Adrenal gland (tissue), 12 donors: ENCODE data around the gene NCOA6. TPM values are rescaled to one million over a fixed set of nuclear protein-coding genes. Genes with fewer than 3 reads are reported as not detected.

Experiments
- DNase-seq, 7 donors: peaks; one replicate each; pipeline ENCODE4 v3.0.0-alpha.2; 2019 to 2020
- H3K27ac ChIP-seq, 5 donors: fragments of 200-600 bp; sonication (generic) in 4 of 5; 1 replicate in 3 of 5; 2 replicates in 2 of 5; pipeline versions ENCODE4 v1.5.1 to v1.8.0; 2016 to 2020; ENCODE audit warnings: mild to moderate bottlenecking in 1 of 5
- H3K27me3 ChIP-seq: fragments of 200-600 bp; 2 replicates; pipeline ENCODE4 v1.8.0; 2021
- H3K36me3 ChIP-seq, 2 donors: fragments of 200-600 bp; replicated peaks in 1 of 2; 1 replicate in 1 of 2; 2 replicates in 1 of 2; pipeline versions ENCODE4 v1.5.1 to v1.8.0; 2018 to 2022
- H3K4me1 ChIP-seq, 2 donors: fragments of 200-600 bp; replicated peaks in 1 of 2; 1 replicate in 1 of 2; 2 replicates in 1 of 2; pipeline versions ENCODE4 v1.5.1 to v1.8.0; 2018 to 2021
- H3K4me3 ChIP-seq, 4 donors: fragments of 200-600 bp; sonication (generic) in 3 of 4; one replicate each; pipeline ENCODE4 v1.5.1; 2016 to 2018
- H3K9me3 ChIP-seq, 3 donors: fragments of 200-600 bp; sonication (generic) in 1 of 3; replicated peaks in 1 of 3; 1 replicate in 2 of 3; 2 replicates in 1 of 3; pipeline versions ENCODE4 v1.5.1 to v1.8.0; 2016 to 2021
- POLR2A ChIP-seq, 2 donors: fragments of 450-650 bp; IDR thresholded peaks; one replicate each; pipeline ENCODE4 v1.6.1; 2017; ENCODE audit warnings: antibody characterized with exemption in 2 of 2, mild to moderate bottlenecking in 2 of 2, moderate library complexity in 1 of 2
- WGBS, 4 donors: extraction: QIAGEN DNeasy Blood & Tissue Kit in 2 of 4; methylation state at CpG; one replicate each; pipeline versions ENCODE4 v1.1.5 to v1.1.7; 2013 to 2017; 5-methylcytosine and 5-hydroxymethylcytosine counted together
- intact Hi-C, 2 donors: fragments of 100-400 bp; cut with DNase I; formaldehyde crosslinking; loops; one replicate each; pipeline versions ENCODE4 v1.14.1 to v1.15.0; 2022 to 2023
- polyA plus RNA-seq, 3 donors: library from polyadenylated mRNA; stranded (reverse); fragments of 200-250 nt in 2 of 3; fragments of 350-450 nt in 1 of 3; fragmentation: Illumina TruSeq in 1 of 3; extraction: RNeasy Lipid Tissue Mini Kit (QIAGEN cat#74804) in 1 of 3; gene quantifications; one replicate each; pipeline ENCODE4 v1.2.3, GENCODE V29; 2013 to 2014
- total RNA-seq, 9 donors: library from RNA; depleted of rRNA in 4 of 9; stranded (reverse); fragments of >200 nt in 4 of 9; fragments of 120-200 nt in 1 of 9; fragmentation: NEBNext Ultra II Directional in 1 of 9; extraction: Animal tissue kit (Norgen Biotek cat#: 25700) in 1 of 9; gene quantifications; one replicate each; pipeline versions ENCODE4 v1.1.0 to v1.2.4, GENCODE V29; 2013 to 2023
- TF ChIP-seq, protein P1 (sequence below), 6 experiments: fragments of 450-650 bp in 4 of 6; fragments of 200-600 bp in 2 of 6; sonication (generic) in 1 of 6; IDR thresholded peaks; 1 replicate in 5 of 6; 2 replicates in 1 of 6; pipeline versions ENCODE4 v1.5.1 to v1.8.0; 2016 to 2021; ENCODE audit warnings: antibody characterized with exemption in 6 of 6, mild to moderate bottlenecking in 2 of 6, moderate library complexity in 1 of 6
- donor health status: healthy with polysubstance abuse.
- donor health status: Bipolar disorder and iron deficiency.
- donor health status: DM: yes; HTN: yes; CAD: no.
- donor health status: DM: no; HTN: no; CAD: no.
- donor health status: DM: no; HTN: no; CAD: no.
- donor health status: DM: yes; HTN: yes; CAD: no.

NCOA6 gene
- total and polyA plus RNA-seq, 12 donors: 12.2 to 58.2 (median 21.7) TPM

DNA sequence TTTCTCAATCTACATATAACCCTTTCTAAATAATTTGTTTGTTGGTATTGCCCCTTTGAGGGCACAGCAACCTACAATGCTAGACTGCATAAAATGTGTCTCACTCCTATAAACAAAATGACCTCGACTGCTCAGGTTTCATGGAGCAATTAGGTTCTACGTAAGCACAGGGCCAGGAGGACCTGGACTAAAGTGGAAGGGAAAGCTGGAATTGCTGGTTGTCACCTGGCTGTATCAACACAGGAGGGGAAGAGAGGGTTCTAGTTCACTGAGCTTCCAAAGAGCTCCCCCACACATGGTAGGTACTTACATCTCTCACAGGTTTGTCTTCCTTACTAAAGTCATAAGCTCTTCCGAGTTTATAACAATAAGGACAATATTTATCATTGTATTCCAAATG, 51.0 kb downstream of the NCOA6 start:
- peaks cover 0 to 29% of the 10 kb centered on the region in 2 donors for H3K36me3 ChIP-seq
- no peaks in the 10 kb centered on the region for H3K27me3 ChIP-seq
- no peak for DNase-seq
- WGBS, 4 donors: 85 to 94% (median 88%) methylated on average over 3 of the region's 3 CpGs
- no peak overlapping the region for H3K27ac ChIP-seq
- no peak overlapping the region for H3K4me3 ChIP-seq
- intact Hi-C loops: no loop called here
- no peaks in the 10 kb centered on the region for H3K9me3 ChIP-seq
- TF ChIP-seq POLR2A (IDR thresholded peaks at IDR 0.05): no peak
- TF ChIP-seq, protein P1, sequence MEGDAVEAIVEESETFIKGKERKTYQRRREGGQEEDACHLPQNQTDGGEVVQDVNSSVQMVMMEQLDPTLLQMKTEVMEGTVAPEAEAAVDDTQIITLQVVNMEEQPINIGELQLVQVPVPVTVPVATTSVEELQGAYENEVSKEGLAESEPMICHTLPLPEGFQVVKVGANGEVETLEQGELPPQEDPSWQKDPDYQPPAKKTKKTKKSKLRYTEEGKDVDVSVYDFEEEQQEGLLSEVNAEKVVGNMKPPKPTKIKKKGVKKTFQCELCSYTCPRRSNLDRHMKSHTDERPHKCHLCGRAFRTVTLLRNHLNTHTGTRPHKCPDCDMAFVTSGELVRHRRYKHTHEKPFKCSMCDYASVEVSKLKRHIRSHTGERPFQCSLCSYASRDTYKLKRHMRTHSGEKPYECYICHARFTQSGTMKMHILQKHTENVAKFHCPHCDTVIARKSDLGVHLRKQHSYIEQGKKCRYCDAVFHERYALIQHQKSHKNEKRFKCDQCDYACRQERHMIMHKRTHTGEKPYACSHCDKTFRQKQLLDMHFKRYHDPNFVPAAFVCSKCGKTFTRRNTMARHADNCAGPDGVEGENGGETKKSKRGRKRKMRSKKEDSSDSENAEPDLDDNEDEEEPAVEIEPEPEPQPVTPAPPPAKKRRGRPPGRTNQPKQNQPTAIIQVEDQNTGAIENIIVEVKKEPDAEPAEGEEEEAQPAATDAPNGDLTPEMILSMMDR (IDR thresholded peaks at IDR 0.05): no peak
- peaks cover 9 to 14% of the 10 kb centered on the region in 2 donors for H3K4me1 ChIP-seq

DNA sequence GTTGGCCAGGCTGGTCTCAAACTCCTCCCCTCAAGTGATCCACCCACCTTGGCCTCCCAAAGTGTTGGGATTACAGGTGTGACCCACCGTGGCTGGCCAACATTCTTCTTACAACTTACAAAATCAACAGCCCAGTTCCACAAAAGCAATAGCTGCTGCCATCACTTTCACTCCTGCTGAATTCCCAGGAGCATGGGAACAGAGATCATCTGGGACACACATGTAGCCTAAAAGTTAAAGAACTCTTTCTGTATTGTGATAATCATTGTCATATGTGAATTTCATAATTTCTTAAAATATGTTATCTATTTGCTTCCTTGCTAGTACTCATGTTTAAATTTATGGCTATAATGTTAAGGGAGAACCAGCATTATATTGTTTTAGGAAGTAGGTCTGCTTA, 51.7 kb downstream of the NCOA6 start:
- DNase-seq: no peak
- H3K27me3 ChIP-seq: no peaks in the 10 kb centered on the region
- intact Hi-C loops: no loop called here
- no peaks in the 10 kb centered on the region for H3K9me3 ChIP-seq
- H3K4me3 ChIP-seq: no peak overlapping the region
- no peak overlapping the region for H3K27ac ChIP-seq
- H3K36me3 ChIP-seq: peaks cover 0 to 29% of the 10 kb centered on the region in 2 donors
- TF ChIP-seq, protein P1 (IDR thresholded peaks at IDR 0.05): no peak
- TF ChIP-seq POLR2A (IDR thresholded peaks at IDR 0.05): no peak
- WGBS, 4 donors: 71 to 100% (median 80%) methylated on average over 1 of the region's 1 CpG
- peaks cover 11 to 14% of the 10 kb centered on the region in 2 donors for H3K4me1 ChIP-seq

- H3K4me3 ChIP-seq: no peak overlapping the region
- intact Hi-C loops: no loop called here
- no peaks in the 10 kb centered on the region for H3K27me3 ChIP-seq
- H3K9me3 ChIP-seq: no peaks in the 10 kb centered on the region
- peaks cover 0 to 30% of the 10 kb centered on the region in 2 donors for H3K36me3 ChIP-seq
- H3K4me1 ChIP-seq: peaks cover 11 to 14% of the 10 kb centered on the region in 2 donors
- no peak for TF ChIP-seq POLR2A (IDR thresholded peaks at IDR 0.05)
- TF ChIP-seq, protein P1 (IDR thresholded peaks at IDR 0.05): no peak
- 86 to 95% (median 92%) methylated on average over 3 of the region's 3 CpGs for WGBS, 4 donors
- H3K27ac ChIP-seq: peak overlapping the region in 1 of 5 donors; percentile 43
- no peak for DNase-seq
Measured at GRCh38 chr20:34772437-34772836, 53.0 kb downstream of the NCOA6 start.

- intact Hi-C loops: no loop called here
- peaks cover 11 to 14% of the 10 kb centered on the region in 2 donors for H3K4me1 ChIP-seq
- WGBS, 4 donors: 34 to 37% (median 36%) methylated on average over 3 of the region's 3 CpGs
- no peak overlapping the region for H3K4me3 ChIP-seq
- peak in 1 of 7 donors; percentile 19 for DNase-seq
- no peaks in the 10 kb centered on the region for H3K27me3 ChIP-seq
- peak overlapping the region in 3 of 5 donors; percentile 43 to 74 (median 58) for H3K27ac ChIP-seq
- no peaks in the 10 kb centered on the region for H3K9me3 ChIP-seq
- TF ChIP-seq, protein P1 (IDR thresholded peaks at IDR 0.05): no peak
- no peak for TF ChIP-seq POLR2A (IDR thresholded peaks at IDR 0.05)
- peaks cover 0 to 30% of the 10 kb centered on the region in 2 donors for H3K36me3 ChIP-seq
Measured at GRCh38 chr20:34771680-34772081, 53.8 kb downstream of the NCOA6 start.
